Naive thymus-derived CD8-positive, alpha-beta T cell (primary cell): ENCODE measurements around the gene C1QL4. TPM values are rescaled to one million over a fixed set of nuclear protein-coding genes. Genes with fewer than 3 reads are reported as not detected.
"Not testable (repeated sequence)": the region's sequence is repeated elsewhere in the genome, so short reads cannot be mapped to it uniquely, and the experiment has no call there.

Source experiments
- ATAC-seq, 2 donors: fragments of 150-1000 bp; cut with Tn5 transposase in 1 of 2; sonication (Bioruptor Pico), chemical (Tn5 transposase) in 1 of 2; 1 replicate in 1 of 2; 2 replicates in 1 of 2; pipeline ENCODE4 v1.10.0; 2021; ENCODE audit warnings: mild to moderate bottlenecking in 2 of 2, moderate library complexity in 2 of 2
- POLR2A ChIA-PET: fragments of 350-600 bp; sonication (Branson Sonifier 250); formaldehyde crosslinking; loops from one replicate; lab custom pipeline; 2021; ENCODE audit warnings: antibody characterized with exemption; lab: Charles Lee
- DNase-seq, 10 donors: peaks; one replicate each; pipeline versions ENCODE4 v3.0.0 to v3.0.0-alpha.2; 2020 to 2022
- H3K27ac Mint-ChIP-seq, 10 donors: one replicate each; pipeline ENCODE4 v1.8.0; 2020 to 2022; ENCODE audit warnings: mild to moderate bottlenecking in 10 of 10, mixed read lengths in 10 of 10, moderate library complexity in 4 of 10, inconsistent platforms in 1 of 10
- H3K27me3 Mint-ChIP-seq, 5 donors: one replicate each; pipeline ENCODE4 v1.8.0; 2021 to 2022; ENCODE audit warnings: mixed read lengths in 5 of 5
- H3K36me3 Mint-ChIP-seq, 3 donors: one replicate each; pipeline ENCODE4 v1.8.0; 2020 to 2022; ENCODE audit warnings: mixed read lengths in 3 of 3, mild to moderate bottlenecking in 2 of 3, inconsistent platforms in 1 of 3
- H3K4me1 Mint-ChIP-seq, 4 donors: one replicate each; pipeline ENCODE4 v1.8.0; 2021 to 2022; ENCODE audit warnings: mixed read lengths in 4 of 4
- H3K4me3 Mint-ChIP-seq, 10 donors: one replicate each; pipeline ENCODE4 v1.8.0; 2020 to 2022; ENCODE audit warnings: mild to moderate bottlenecking in 10 of 10, mixed read lengths in 10 of 10, moderate library complexity in 6 of 10, inconsistent platforms in 1 of 10
- H3K9me3 Mint-ChIP-seq, 9 donors: one replicate each; pipeline ENCODE4 v1.8.0; 2020 to 2022; ENCODE audit warnings: mixed read lengths in 9 of 9, mild to moderate bottlenecking in 3 of 9, inconsistent platforms in 1 of 9, moderate library complexity in 1 of 9
- polyA plus RNA-seq, 3 donors: library from polyadenylated mRNA; unstranded; fragments of 300-500 nt; fragmentation: Illumina TruSeq; gene quantifications; one replicate each; pipeline ENCODE4 v1.2.3, GENCODE V29; 2021
- total RNA-seq, 8 experiments: library from RNA in 2 of 8; stranded (reverse) in 2 of 8; gene quantifications; one replicate each; pipeline ENCODE4 v1.2.3 and lab custom pipeline; 2021 to 2026

Gene C1QL4
- total RNA-seq (not detected), polyA plus RNA-seq (not detected), total RNA-seq (lab: John Stamatoyannopoulos, UW) (0 to 0.17 (median 0.04) reads per million in 6 experiments)

DNA sequence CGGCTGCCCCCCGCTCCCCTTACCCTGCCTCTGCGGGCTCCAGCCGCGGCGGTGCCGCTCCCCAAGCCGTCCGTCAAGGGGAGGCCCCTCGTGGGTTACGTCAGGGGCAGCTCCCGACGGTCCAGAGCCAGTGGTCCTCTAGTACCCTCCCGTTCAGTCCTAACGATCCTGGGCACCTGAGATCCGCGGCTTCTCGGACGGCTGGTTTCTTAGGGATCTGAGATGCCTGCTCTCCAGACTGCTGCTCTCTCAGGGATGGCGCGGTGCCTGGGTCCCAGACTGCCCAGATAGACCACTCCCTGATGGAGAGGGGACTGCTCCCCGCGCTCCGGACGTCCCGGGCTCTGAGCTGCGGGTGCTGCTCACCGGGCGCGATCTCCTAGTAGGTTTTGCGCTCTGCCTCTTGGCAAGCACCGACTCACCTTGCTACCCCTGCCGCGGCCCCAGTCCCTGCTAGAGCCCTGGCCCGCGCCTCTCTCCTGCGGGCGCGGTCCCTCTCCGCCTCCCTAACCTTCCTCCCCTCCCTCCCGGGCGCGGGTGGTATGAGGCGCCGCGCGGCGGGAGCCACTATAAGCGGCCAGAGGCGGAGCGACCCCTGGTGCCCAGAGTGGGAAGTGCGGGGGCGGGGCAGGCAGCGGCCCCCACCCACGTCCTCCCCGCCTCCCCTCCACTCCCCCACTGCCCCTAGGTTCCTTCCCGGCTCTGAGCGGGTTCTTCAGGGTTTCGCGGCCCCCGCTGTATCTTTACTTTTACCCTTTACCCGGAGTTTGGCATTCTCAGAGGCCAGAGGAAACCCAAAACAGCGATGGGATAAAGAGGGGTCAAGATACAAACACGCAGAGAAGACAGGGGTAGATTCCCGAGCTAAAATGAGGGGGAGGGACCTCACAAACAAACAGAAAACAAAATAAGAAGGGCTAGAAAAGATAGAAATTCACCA is at the start of gene C1QL4:
Gene C1QL4 (minus strand): TSS at position 544 of the 940 bp plus-strand sequence. CDS start 711 bp downstream, outside the sequence.
- peaks cover 30 to 83% (median 68%) of the 10 kb centered on the region in 5 donors for H3K27me3 Mint-ChIP-seq
- H3K4me3 Mint-ChIP-seq = peak within 1 kb of the TSS; percentile 20 to 83 (median 76)
- DNase-seq (peak; percentile 75 to 94 (median 87)), ATAC-seq (peak; percentile 86)
- POLR2A ChIA-PET = interaction anchor here (0.5 to 1.5 kb wide), 3 partner anchors 14 to 654 kb away, joined by 3 to 5 read pairs (median 5); partner anchors contain the start of gene TROAP
- H3K9me3 Mint-ChIP-seq = peaks cover 0 to 3% (median 0%) of the 10 kb centered on the region in 9 donors
- H3K27ac Mint-ChIP-seq = peak within 1 kb of the TSS in 5 of 10 donors; percentile 14 to 77 (median 18)
- H3K4me1 Mint-ChIP-seq = peaks cover 20 to 36% (median 30%) of the 10 kb centered on the region in 4 donors
- H3K36me3 Mint-ChIP-seq = no peaks in the 10 kb centered on the region

GRCh38 chr12:49380184-49380583 is 43.2 kb upstream of the C1QL4 start:
- H3K27ac Mint-ChIP-seq, ATAC-seq, H3K36me3 Mint-ChIP-seq, DNase-seq, H3K27me3 Mint-ChIP-seq, H3K4me3 Mint-ChIP-seq, H3K4me1 Mint-ChIP-seq, POLR2A ChIA-PET, H3K9me3 Mint-ChIP-seq: not testable (repeated sequence)

GRCh38 chr12:49377386-49377785 is 40.4 kb upstream of the C1QL4 start:
- peaks cover 0 to 2% (median 0%) of the 10 kb centered on the region in 4 donors for H3K4me1 Mint-ChIP-seq
- POLR2A ChIA-PET = interaction anchor here (0.6 kb wide), 1 partner anchor 27 kb away, joined by 3 read pairs; no protein-coding TSS in a partner anchor
- DNase-seq = no peak
- H3K27ac Mint-ChIP-seq = no peak overlapping the region
- H3K9me3 Mint-ChIP-seq = no peaks in the 10 kb centered on the region
- H3K4me3 Mint-ChIP-seq = no peak overlapping the region
- H3K27me3 Mint-ChIP-seq = no peaks in the 10 kb centered on the region
- no peaks in the 10 kb centered on the region for H3K36me3 Mint-ChIP-seq
- ATAC-seq = no peak

DNA sequence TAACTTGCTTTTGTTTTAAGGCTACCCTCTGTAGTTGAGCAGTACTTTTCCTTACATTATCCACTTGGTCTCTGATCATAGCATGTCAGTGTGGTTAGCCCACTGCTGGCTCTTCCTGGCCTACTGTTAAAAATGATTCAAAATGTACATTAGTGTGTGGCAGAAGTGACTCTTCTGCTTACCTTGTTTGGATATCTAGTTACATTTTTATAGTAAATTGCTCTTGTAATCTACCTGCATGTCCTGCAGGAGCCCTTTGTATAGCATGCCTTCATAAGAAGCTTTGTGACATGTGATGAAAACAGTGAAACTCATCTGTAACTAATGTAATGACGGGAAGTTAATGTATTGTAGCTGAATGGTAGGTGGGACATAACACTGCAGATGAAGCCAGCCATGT is 38.4 kb upstream of the C1QL4 start:
- no peak for DNase-seq
- no peaks in the 10 kb centered on the region for H3K36me3 Mint-ChIP-seq
- no peaks in the 10 kb centered on the region for H3K27me3 Mint-ChIP-seq
- H3K27ac Mint-ChIP-seq = no peak overlapping the region
- ATAC-seq = no peak
- H3K4me3 Mint-ChIP-seq = no peak overlapping the region
- H3K4me1 Mint-ChIP-seq = peaks cover 0 to 3% (median 2%) of the 10 kb centered on the region in 4 donors
- POLR2A ChIA-PET = no interaction called here
- H3K9me3 Mint-ChIP-seq = no peaks in the 10 kb centered on the region

DNA sequence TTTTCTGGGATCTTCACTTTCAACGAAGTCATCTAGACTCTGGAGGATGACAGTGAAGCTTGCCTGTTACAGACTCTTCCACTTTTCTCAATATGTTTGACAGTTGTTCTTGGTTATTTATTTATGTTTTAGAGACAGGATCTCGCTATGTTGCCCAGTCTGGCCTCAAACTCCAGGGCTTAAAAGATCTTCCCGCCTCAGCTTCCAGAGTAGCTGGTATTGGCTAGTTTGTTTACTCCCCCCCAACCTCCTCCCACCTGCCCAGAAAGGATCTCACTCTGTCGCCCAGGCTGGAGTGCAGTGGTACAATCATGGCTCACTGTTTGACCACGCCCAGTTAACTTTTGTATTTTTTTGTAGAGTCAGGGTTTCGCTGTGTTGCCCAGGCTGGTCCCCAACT is 33.6 kb upstream of the C1QL4 start:
- POLR2A ChIA-PET = interaction anchor here (1.9 kb wide), 1 partner anchor 9 kb away, joined by 4 read pairs; no protein-coding TSS in a partner anchor
- no peak overlapping the region for H3K4me3 Mint-ChIP-seq
- no peaks in the 10 kb centered on the region for H3K9me3 Mint-ChIP-seq
- no peak for ATAC-seq
- peaks cover 13 to 31% (median 28%) of the 10 kb centered on the region in 4 donors for H3K4me1 Mint-ChIP-seq
- H3K27ac Mint-ChIP-seq = peak overlapping the region in 3 of 10 donors; percentile 5 to 40 (median 16)
- no peak for DNase-seq
- H3K27me3 Mint-ChIP-seq = no peaks in the 10 kb centered on the region
- no peaks in the 10 kb centered on the region for H3K36me3 Mint-ChIP-seq

DNA sequence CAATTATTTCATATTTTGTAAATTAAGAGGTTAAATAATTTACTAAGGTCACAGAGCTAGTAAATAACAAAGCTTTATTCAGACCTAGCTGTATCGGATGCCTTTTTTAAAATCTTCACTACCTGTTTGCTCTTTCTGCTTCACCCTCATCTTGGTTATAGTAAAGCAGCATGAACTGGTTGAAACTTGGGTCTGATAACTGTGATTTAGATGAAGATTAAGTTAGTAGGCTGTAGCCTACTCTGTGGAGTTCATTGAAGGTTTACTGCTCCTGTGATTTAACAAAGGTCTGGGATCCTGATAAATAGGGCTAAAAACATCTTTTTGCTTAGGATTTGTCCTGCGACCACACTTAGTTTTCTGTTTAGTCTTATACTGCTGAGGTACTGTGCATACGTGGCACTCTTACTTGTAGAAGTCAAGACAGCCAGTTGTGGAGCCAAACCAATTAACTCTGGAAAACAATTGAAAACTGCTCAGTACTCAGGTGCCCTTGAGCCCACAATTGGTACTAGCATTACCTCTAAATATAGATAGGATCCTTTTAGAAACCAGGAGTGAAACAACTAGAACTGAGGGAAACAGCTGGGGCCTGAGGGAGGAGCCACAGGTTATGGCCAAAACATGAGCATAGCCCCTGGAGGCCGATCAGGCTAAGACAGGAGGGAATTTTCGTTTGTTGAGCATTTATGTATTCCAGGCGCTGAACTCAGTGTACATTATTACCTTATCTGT is 32.6 kb upstream of the C1QL4 start:
- POLR2A ChIA-PET = interaction anchor here (1.9 kb wide), 1 partner anchor 8 kb away, joined by 4 read pairs; no protein-coding TSS in a partner anchor
- Mint-ChIP-seq H3K4me1 (peaks cover 11 to 32% (median 28%) of the 10 kb centered on the region in 4 donors), H3K27ac (peak overlapping the region in 6 of 10 donors; percentile 52 to 80 (median 71)), H3K9me3 (no peaks in the 10 kb centered on the region), H3K4me3 (peak overlapping the region in 4 of 10 donors; percentile 24 to 48 (median 29)), H3K36me3 (no peaks in the 10 kb centered on the region), H3K27me3 (no peaks in the 10 kb centered on the region)
- ATAC-seq (peak in 1 of 2 donors; percentile 15), DNase-seq (no peak)

DNA sequence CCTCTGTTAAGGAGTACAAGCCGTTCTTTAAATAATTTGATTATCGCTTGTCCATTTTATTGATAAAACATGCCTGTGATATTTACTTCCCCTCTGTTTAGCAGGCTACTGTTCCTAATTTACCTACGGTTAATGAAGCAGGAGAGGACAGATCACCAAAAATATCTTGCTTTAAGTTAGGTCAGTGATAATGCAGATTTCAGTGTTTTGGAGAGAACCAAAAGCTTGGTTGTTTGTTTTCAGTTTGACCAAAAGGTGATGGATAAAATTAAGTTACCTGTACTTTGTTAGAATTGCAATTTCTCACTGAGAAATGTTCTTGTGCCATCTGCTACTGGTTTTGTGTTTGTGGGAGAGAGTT is 31.2 kb upstream of the C1QL4 start:
- Mint-ChIP-seq H3K9me3 (no peaks in the 10 kb centered on the region), H3K4me1 (peaks cover 11 to 32% (median 28%) of the 10 kb centered on the region in 4 donors)
- no peak for ATAC-seq

GRCh38 chr12:49367381-49368239 is 30.6 kb upstream of the C1QL4 start, which contains the start of gene SPATS2:
SPATS2 (plus strand) TSS chr12:49367462; CDS start chr12:49461013, 93,551 bp downstream.
- Mint-ChIP-seq H3K27me3 (no peaks in the 10 kb centered on the region), H3K9me3 (no peaks in the 10 kb centered on the region), H3K4me3 (peak within 1 kb of the TSS; percentile 75 to 98 (median 93)), H3K27ac (peak within 1 kb of the TSS; percentile 77 to 97 (median 96)), H3K4me1 (peaks cover 11 to 32% (median 28%) of the 10 kb centered on the region in 4 donors), H3K36me3 (no peaks in the 10 kb centered on the region)
- DNase-seq (peak in 3 of 10 donors; percentile 14 to 89 (median 39)), ATAC-seq (peak in 1 of 2 donors; percentile 43)
- POLR2A ChIA-PET = interaction anchor here (0.9 to 1.6 kb wide), 6 partner anchors 136 to 295 kb away, joined by 3 to 6 read pairs (median 5); partner anchors contain the start of genes PRPF40B and TUBA1B

More for the DNA sequence above, 31.2 kb upstream of the C1QL4 start:
- peak overlapping the region in 9 of 10 donors; percentile 58 to 97 (median 90) for H3K27ac Mint-ChIP-seq
- POLR2A ChIA-PET = no interaction called here
- H3K4me3 Mint-ChIP-seq = peak overlapping the region; percentile 75 to 98 (median 93)
- no peaks in the 10 kb centered on the region for H3K27me3 Mint-ChIP-seq
- no peak for DNase-seq
- H3K36me3 Mint-ChIP-seq = no peaks in the 10 kb centered on the region

DNA sequence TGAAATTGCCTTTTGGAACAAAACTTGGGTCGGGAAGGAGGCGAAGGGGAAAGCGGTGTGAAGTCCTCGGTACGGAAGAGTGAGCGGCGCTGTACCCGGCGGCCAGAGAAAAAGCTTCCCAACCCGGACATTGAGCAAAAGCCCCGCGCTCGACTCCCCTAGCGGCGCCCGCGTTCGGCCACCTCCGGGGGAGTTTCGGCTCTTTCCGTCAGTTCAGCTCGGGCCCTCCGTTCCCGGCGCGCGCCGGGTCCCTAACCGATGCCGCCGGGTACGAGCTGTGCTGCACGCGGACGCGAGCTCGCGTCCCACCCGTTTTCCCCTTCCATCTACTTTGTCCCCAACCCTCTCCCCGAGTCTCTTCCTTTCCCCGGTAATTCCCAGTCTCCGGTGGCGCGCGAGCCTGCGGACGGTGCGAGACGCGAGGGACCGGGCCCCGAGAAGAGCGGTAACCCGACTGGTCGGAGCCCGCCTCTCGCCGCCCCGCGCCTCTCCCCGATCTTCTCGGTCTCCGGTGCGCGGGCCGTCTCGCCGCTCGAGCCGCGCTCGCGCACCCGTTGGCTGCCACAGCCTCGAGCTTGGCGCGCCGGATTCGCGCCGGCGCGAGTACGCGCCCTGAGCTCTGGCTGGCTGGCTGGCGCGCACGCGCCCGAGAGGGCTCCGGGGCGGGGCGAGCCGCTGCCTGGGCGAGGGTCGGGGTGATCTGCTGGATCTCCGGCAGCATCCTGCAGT is 29.8 kb upstream of the C1QL4 start:
- POLR2A ChIA-PET = interaction anchor here (0.6 to 1.6 kb wide), 14 partner anchors 8 to 502 kb away, joined by 3 to 6 read pairs (median 4); partner anchors contain the start of genes PRPF40B, TMBIM6, TROAP and TUBA1B
- H3K36me3 Mint-ChIP-seq = no peaks in the 10 kb centered on the region
- peak overlapping the region; percentile 77 to 97 (median 96) for H3K27ac Mint-ChIP-seq
- H3K27me3 Mint-ChIP-seq = no peaks in the 10 kb centered on the region
- ATAC-seq = peak; percentile 85 to 87
- H3K9me3 Mint-ChIP-seq = no peaks in the 10 kb centered on the region
- DNase-seq = peak; percentile 76 to 90 (median 82)
- peaks cover 11 to 32% (median 28%) of the 10 kb centered on the region in 4 donors for H3K4me1 Mint-ChIP-seq
- H3K4me3 Mint-ChIP-seq = peak overlapping the region; percentile 75 to 98 (median 93)

DNA sequence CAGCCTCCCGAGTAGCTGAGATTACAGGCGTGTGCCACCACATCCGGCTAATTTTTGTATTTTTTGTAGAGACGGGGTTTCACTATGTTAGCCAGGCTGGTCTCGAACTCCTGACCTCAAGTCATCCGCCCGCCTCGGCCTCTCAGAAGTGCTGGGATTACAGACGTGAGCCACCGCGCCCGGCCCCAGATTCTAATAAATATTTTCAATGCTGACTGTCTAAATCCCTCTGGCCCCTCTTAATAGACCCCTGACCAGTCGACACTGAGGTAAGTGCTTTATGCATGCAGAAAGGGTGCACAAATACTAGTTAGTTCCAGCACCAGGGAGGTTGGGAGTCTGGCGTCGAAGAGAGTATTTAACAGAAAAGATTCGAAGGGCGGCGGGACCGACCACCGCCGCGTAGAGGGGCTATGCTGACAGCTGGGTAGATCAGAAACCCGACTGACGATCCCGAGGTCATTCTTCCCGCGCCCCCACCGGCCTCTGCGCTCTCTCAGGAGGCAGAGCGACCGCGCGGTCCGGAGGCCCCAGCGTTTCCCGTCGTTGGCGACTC is 29.2 kb upstream of the C1QL4 start:
- DNase-seq (peak in 1 of 10 donors; percentile 48), ATAC-seq (peak in 1 of 2 donors; percentile 21)
- H3K36me3 Mint-ChIP-seq = no peaks in the 10 kb centered on the region
- POLR2A ChIA-PET = interaction anchor here (0.6 to 1.6 kb wide), 10 partner anchors 7 to 501 kb away, joined by 3 to 6 read pairs (median 4); partner anchors contain the start of genes PRPF40B, TMBIM6 and TROAP
- H3K27me3 Mint-ChIP-seq = peaks cover 0 to 4% (median 2%) of the 10 kb centered on the region in 5 donors
- H3K4me3 Mint-ChIP-seq = peak overlapping the region; percentile 75 to 98 (median 93)
- H3K4me1 Mint-ChIP-seq = peaks cover 11 to 32% (median 27%) of the 10 kb centered on the region in 4 donors
- peak overlapping the region; percentile 77 to 97 (median 96) for H3K27ac Mint-ChIP-seq
- H3K9me3 Mint-ChIP-seq = no peaks in the 10 kb centered on the region
